ENCODE data around the gene GALNT6. TPM values are rescaled to one million over a fixed set of nuclear protein-coding genes. Genes with fewer than 3 reads are reported as not detected.

Gene GALNT6
- total and polyA plus RNA-seq, 2 donors (not counting 3 experiments of a cell fraction or from before 2014, with no cell fraction given), result 18.7 to 39.2 TPM

DNA sequence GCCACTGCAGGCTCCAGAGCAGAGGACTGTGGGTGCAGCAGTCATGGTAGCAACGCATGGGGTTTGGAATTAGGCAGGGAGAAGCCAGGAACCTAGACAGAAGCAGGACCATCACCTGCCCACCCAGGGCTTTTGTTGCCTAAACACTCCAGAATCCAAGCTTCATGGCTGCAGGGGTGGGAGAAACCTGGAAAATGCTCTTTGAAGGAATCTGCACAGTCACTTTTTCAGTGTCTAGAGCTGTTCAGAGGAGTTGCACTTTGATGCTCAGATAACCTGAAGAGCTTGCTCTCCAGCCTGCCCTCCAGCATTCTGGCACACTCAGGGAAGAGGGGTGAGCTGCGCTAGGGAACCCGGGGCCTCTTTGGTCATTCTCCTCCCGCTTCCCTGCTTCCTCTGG, 43.1 kb downstream of the GALNT6 start:
- no peak overlapping the region for H3K4me3 ChIP-seq (replicated peaks in 1 of 3; ENCODE audit: insufficient read depth in 1 of 3, low read depth in 1 of 3, low read length in 3 of 3)
- no peaks in the 10 kb centered on the region for H3K27me3 ChIP-seq (ENCODE audit: control insufficient read depth in 2 of 2, insufficient read depth in 2 of 2, low read length in 2 of 2)
- H3K27ac ChIP-seq (ENCODE audit: insufficient read depth, low read depth, low read length), result no peak overlapping the region
- H3K4me1 ChIP-seq (ENCODE audit: control insufficient read depth, extremely low read depth, insufficient read depth, low read length), result no peaks in the 10 kb centered on the region
- no TSS peak for BruUV-seq (replicated peaks)
- no peaks in the 10 kb centered on the region for H3K36me3 ChIP-seq (ENCODE audit: control insufficient read depth in 2 of 2, extremely low read depth in 1 of 2, insufficient read depth in 2 of 2, low read length in 2 of 2)
- intact Hi-C loops (cut with micrococcal nuclease), result no loop called here
- H3K4me2 ChIP-seq (ENCODE audit: insufficient read depth, low read length), result no peak overlapping the region
- H4K20me1 ChIP-seq (replicated peaks; ENCODE audit: control insufficient read depth, extremely low read depth, insufficient read depth, low read length), result no peaks in the 10 kb centered on the region
- TF ChIP-seq GATA2 (IDR thresholded peaks at IDR 0.05; ENCODE audit: insufficient read depth, insufficient read length, low read depth, low read length), result no peak
- no peak for TF ChIP-seq MYC (IDR thresholded peaks at IDR 0.05; ENCODE audit: low read depth, low read length)
- no peak for TF ChIP-seq POLR2A (IDR thresholded peaks at IDR 0.05; ENCODE audit: low read depth, low read length)
- no peak for TF ChIP-seq CTCF (IDR thresholded peaks at IDR 0.05; ENCODE audit: extremely low read depth in 1 of 2, insufficient read depth in 1 of 2, low read depth in 1 of 2, low read length in 2 of 2)
- no peak for TF ChIP-seq EZH2 (IDR thresholded peaks at IDR 0.05; ENCODE audit: borderline replicate concordance, low read depth, low read length, severe bottlenecking)
- no peak for TF ChIP-seq JUN (IDR thresholded peaks at IDR 0.05; ENCODE audit: borderline replicate concordance, insufficient read depth, insufficient read length, low read depth)
- no peak for TF ChIP-seq MAX (IDR thresholded peaks at IDR 0.05; ENCODE audit: insufficient read depth, insufficient read length)
- H2AFZ ChIP-seq (ENCODE audit: low read depth, low read length), result no peak overlapping the region
- CTCF ChIA-PET, result interaction anchor here (1.0 kb wide), 2 partner anchors 30 to 361 kb away, joined by 3 read pairs; no protein-coding TSS in a partner anchor
- FAIRE-seq (no peak), DNase-seq (ENCODE audit: low read depth, low spot score) (no peak)
- no peak overlapping the region for H3K9ac ChIP-seq (replicated peaks; ENCODE audit: extremely low read depth, insufficient read depth, low read length)
- POLR2A ChIA-PET, result no interaction called here
- no peaks in the 10 kb centered on the region for H3K9me3 ChIP-seq (replicated peaks; ENCODE audit: control insufficient read depth, insufficient read depth, low read length)
- H3K79me2 ChIP-seq (ENCODE audit: control insufficient read depth, insufficient read depth, low read length), result no peaks in the 10 kb centered on the region
- H3K9me1 ChIP-seq (replicated peaks; ENCODE audit: control insufficient read depth, extremely low read depth, insufficient read depth, low read length), result no peaks in the 10 kb centered on the region
- dilution Hi-C loops (cut with MboI; ENCODE audit: extremely low pct_ligation_motif_present, low sequenced_read_pairs), result no loop called here
